IMR-90 (cell line): ENCODE measurements around the gene KCNMA1.

ENCODE experiments used
- CEBPB ChIP-seq: IDR thresholded peaks from 2 replicates; pipeline ENCODE4 v1.6.1; 2012; ENCODE audit warnings: low read depth, low read length, improper control_type of control experiment
- CTCF ChIP-seq: conservative IDR thresholded peaks from 2 replicates; pipeline ENCODE4 v1.5.1; 2012; ENCODE audit warnings: mild to moderate bottlenecking, low read depth, low read length, improper control_type of control experiment
- FOS ChIP-seq: fragments of 150-350 bp; IDR thresholded peaks from 2 replicates; pipeline ENCODE4 v1.6.1; 2016; ENCODE audit warnings: low read depth, low read length
- MAFK ChIP-seq: IDR thresholded peaks from 2 replicates; pipeline ENCODE4 v1.6.1; 2012; ENCODE audit warnings: low read depth, low read length, improper control_type of control experiment
- NFE2L2 ChIP-seq: fragments of 150-350 bp; IDR thresholded peaks from 2 replicates; pipeline ENCODE4 v1.6.1; 2016; ENCODE audit warnings: low read depth, mild to moderate bottlenecking, low read length
- POLR2A ChIP-seq: IDR thresholded peaks from 2 replicates; pipeline ENCODE4 v1.6.1; 2012; ENCODE audit warnings: mild to moderate bottlenecking, low read depth, low read length
- RCOR1 ChIP-seq: IDR thresholded peaks from 2 replicates; pipeline ENCODE4 v1.6.1; 2012; ENCODE audit warnings: mild to moderate bottlenecking, low read length, improper control_type of control experiment; ENCODE audit not compliant: insufficient replicate concordance
- TF ChIP-seq, protein P1 (sequence below): fragments of 150-350 bp; IDR thresholded peaks from 2 replicates; pipeline ENCODE4 v1.6.1; 2016; ENCODE audit warnings: low read depth, mild to moderate bottlenecking, low read length, moderate library complexity, borderline replicate concordance

GRCh38 chr10:77403761-77404160, 233.8 kb downstream of the KCNMA1 start:
- TF ChIP-seq CTCF (no peak), POLR2A (no peak), MAFK (no peak), CEBPB (no peak), RCOR1 (no peak), NFE2L2 (no peak), FOS (no peak)
- TF ChIP-seq, protein P1, sequence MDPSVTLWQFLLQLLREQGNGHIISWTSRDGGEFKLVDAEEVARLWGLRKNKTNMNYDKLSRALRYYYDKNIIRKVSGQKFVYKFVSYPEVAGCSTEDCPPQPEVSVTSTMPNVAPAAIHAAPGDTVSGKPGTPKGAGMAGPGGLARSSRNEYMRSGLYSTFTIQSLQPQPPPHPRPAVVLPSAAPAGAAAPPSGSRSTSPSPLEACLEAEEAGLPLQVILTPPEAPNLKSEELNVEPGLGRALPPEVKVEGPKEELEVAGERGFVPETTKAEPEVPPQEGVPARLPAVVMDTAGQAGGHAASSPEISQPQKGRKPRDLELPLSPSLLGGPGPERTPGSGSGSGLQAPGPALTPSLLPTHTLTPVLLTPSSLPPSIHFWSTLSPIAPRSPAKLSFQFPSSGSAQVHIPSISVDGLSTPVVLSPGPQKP = no peak
